Smooth muscle cell (in vitro differentiated cells): ENCODE measurements around the gene CHRM4. TPM values are rescaled to one million over a fixed set of nuclear protein-coding genes. Genes with fewer than 3 reads are reported as not detected.

Experiments
- DNase-seq: peaks from one replicate; lab custom pipeline; 2025; ENCODE audit not compliant: unreplicated experiment; lab: John Stamatoyannopoulos, UW
- H2AFZ ChIP-seq: fragments of 200-600 bp; sonication (generic); 2 replicates; pipeline ENCODE4 v1.6.0; 2016; ENCODE audit warnings: antibody characterized with exemption, low read depth, mild to moderate bottlenecking
- H3F3A ChIP-seq: fragments of 200-600 bp; sonication (generic); 2 replicates; pipeline ENCODE4 v1.6.0; 2017; ENCODE audit warnings: antibody characterized with exemption, low read depth
- H3K27ac ChIP-seq: fragments of 200-600 bp; sonication (generic); 2 replicates; pipeline ENCODE4 v1.5.1; 2016; ENCODE audit warnings: low read depth, mild to moderate bottlenecking
- H3K27me3 ChIP-seq: fragments of 200-600 bp; sonication (generic); 2 replicates; pipeline ENCODE4 v1.6.1; 2016; ENCODE audit warnings: low read depth, mild to moderate bottlenecking
- H3K36me3 ChIP-seq: fragments of 200-600 bp; sonication (generic); 2 replicates; pipeline ENCODE4 v1.5.1; 2016; ENCODE audit warnings: low read depth
- H3K4me1 ChIP-seq: fragments of 200-600 bp; sonication (generic); 2 replicates; pipeline ENCODE4 v1.5.1; 2016; ENCODE audit warnings: low read depth
- H3K4me2 ChIP-seq: fragments of 200-600 bp; sonication (generic); 2 replicates; pipeline ENCODE4 v1.6.0; 2016; ENCODE audit warnings: mild to moderate bottlenecking
- H3K4me3 ChIP-seq: fragments of 200-600 bp; sonication (generic); 2 replicates; pipeline ENCODE4 v1.5.1; 2016; ENCODE audit warnings: mild to moderate bottlenecking
- H3K79me2 ChIP-seq: fragments of 200-600 bp; sonication (generic); 2 replicates; pipeline ENCODE4 v1.6.0; 2016; ENCODE audit warnings: low read depth, mild to moderate bottlenecking
- H3K9ac ChIP-seq: fragments of 200-600 bp; sonication (generic); 2 replicates; pipeline ENCODE4 v1.6.0; 2016; ENCODE audit warnings: low read depth
- H3K9me3 ChIP-seq: fragments of 200-600 bp; sonication (generic); replicated peaks from 2 replicates; pipeline ENCODE4 v1.5.1; 2016; ENCODE audit warnings: low read depth
- H4K20me1 ChIP-seq: fragments of 200-600 bp; sonication (generic); 2 replicates; pipeline ENCODE4 v1.6.0; 2016; ENCODE audit warnings: low read depth
- CTCF ChIP-seq: fragments of 200-600 bp; sonication (generic); IDR thresholded peaks from 2 replicates; pipeline ENCODE4 v1.5.1; 2017; ENCODE audit warnings: borderline replicate concordance, mild to moderate bottlenecking, antibody characterized with exemption; ENCODE audit not compliant: insufficient read depth, poor library complexity, severe bottlenecking
- WGBS: methylation state at CpG from one replicate; pipeline ENCODE4 v1.1.7; 2016; ENCODE audit warnings: low lambda C conversion rate; 5-methylcytosine and 5-hydroxymethylcytosine counted together
- polyA plus RNA-seq: library from polyadenylated mRNA; unstranded; fragments of >200 nt; fragmentation: Nextera tagmentation; extraction: Ambion mirVana; gene quantifications from 2 replicates; pipeline ENCODE4 v1.2.1, GENCODE V29; 2016
- total RNA-seq: library from RNA; depleted of rRNA; stranded (reverse); fragments of >200 nt; gene quantifications from 2 replicates; pipeline ENCODE4 v1.2.3, GENCODE V29; 2014

The CHRM4 gene
- total and polyA plus RNA-seq, 2 experiments from 2014 or later: 4.7 to 20.0 TPM

- WGBS: 96% methylated on average over 6 of the region's 6 CpGs
- no peak for TF ChIP-seq CTCF
- DNase-seq: no peak
- no peaks in the 10 kb centered on the region for H3F3A ChIP-seq
- H3K9ac ChIP-seq: no peak overlapping the region
- H3K4me1 ChIP-seq: no peaks in the 10 kb centered on the region
- H3K27me3 ChIP-seq: no peaks in the 10 kb centered on the region
- no peaks in the 10 kb centered on the region for H3K79me2 ChIP-seq
- H4K20me1 ChIP-seq: peaks cover 16% of the 10 kb centered on the region
- peaks cover 4% of the 10 kb centered on the region for H3K36me3 ChIP-seq
- no peak overlapping the region for H3K4me2 ChIP-seq
- H2AFZ ChIP-seq: no peak overlapping the region
- H3K4me3 ChIP-seq: no peak overlapping the region
- H3K9me3 ChIP-seq: no peaks in the 10 kb centered on the region
- no peak overlapping the region for H3K27ac ChIP-seq
These were observed 11.7 kb upstream of the CHRM4 start for GRCh38 chr11:46402957-46403902.

GRCh38 chr11:46397526-46397925 lies 6.0 kb upstream of the CHRM4 start:
- Histone ChIP-seq H2AFZ (no peak overlapping the region), H3K36me3 (no peaks in the 10 kb centered on the region), H3K4me1 (peaks cover 4% of the 10 kb centered on the region), H3K27ac (no peak overlapping the region), H3K4me3 (no peak overlapping the region), H3K4me2 (no peak overlapping the region), H3K9me3 (no peaks in the 10 kb centered on the region), H3K9ac (no peak overlapping the region), H3K79me2 (no peaks in the 10 kb centered on the region), H3K27me3 (no peaks in the 10 kb centered on the region), H4K20me1 (peaks cover 25% of the 10 kb centered on the region), H3F3A (no peaks in the 10 kb centered on the region)
- WGBS: 96% methylated on average over 19 of the region's 19 CpGs
- TF ChIP-seq CTCF: no peak
- DNase-seq: no peak

GRCh38 chr11:46393759-46394158 lies 2.2 kb upstream of the CHRM4 start:
- no peak for DNase-seq
- Histone ChIP-seq H3K9me3 (no peaks in the 10 kb centered on the region), H3K9ac (no peak overlapping the region), H3K4me3 (no peak overlapping the region), H3K27me3 (peaks cover 24% of the 10 kb centered on the region), H2AFZ (no peak overlapping the region), H3K27ac (no peak overlapping the region), H4K20me1 (peaks cover 25% of the 10 kb centered on the region), H3K36me3 (no peaks in the 10 kb centered on the region), H3K79me2 (no peaks in the 10 kb centered on the region), H3K4me1 (peaks cover 14% of the 10 kb centered on the region), H3K4me2 (no peak overlapping the region), H3F3A (no peaks in the 10 kb centered on the region)
- TF ChIP-seq CTCF: no peak
- WGBS: 88% methylated on average over 4 of the region's 4 CpGs
